NCI-H226 (cell line): ENCODE measurements around the gene FCN2.

ENCODE experiments used
- DNase-seq: peaks from one replicate; pipeline ENCODE4 v3.0.0-alpha.2; 2015

Gene FCN2

DNA sequence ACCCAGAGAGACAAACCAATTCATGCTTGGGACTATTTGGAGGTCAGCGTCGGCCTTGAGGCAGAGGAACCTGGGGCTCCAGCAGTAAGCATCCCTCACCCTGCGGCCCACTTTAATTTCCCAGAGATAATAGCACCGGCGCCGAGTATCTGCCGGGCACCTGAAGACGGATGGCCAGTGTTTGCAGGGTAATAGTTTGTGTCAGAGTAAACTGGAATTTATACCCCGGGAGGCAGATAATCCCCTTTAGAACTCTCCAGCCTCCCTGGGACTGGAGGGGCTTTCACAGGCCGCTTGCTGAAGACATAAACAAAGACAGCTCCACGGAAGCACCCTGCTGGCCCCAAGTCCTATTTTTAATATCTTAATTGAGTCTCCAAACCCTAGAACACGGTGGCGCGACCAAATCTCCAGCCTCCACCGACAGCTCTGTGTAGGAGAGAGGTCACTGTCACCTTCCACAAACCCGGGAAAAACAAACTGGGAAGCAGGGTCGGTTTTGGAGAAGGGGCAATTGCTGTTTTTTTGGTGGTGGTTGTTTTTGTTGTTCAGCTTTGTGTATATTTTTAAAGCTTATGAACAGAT is 54.5 kb downstream of the FCN2 start:
- DNase-seq, result no peak

DNA sequence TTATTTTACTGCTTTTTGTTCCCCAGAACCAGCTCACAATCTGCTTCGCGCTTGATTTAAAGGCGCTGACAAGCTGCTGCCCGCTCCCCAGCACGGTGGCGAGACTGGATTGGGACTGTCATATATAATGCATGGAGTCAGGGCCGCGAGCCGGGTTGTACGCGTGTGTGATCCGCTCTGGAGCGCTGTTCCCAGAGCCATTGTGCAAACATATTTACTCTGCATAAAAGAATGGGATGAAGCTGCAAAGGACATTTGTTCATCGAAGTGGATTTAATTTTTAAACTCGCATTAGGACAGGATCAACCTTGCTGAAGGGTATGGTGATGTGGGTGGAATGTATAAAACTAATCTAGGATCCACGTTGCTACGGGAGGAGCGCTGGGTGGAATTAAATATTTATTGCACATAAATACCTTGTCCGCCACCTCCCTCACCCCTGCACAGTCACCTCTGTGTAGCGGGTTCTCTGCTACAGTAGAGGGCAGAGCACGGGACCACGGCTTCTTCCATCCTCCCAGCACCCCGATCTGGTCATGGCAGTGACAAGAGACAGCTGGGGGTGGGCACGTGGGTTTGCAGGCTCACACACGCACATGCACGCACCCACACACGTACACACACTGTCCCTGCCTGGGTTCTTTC is 55.2 kb downstream of the FCN2 start:
- no peak for DNase-seq

DNA sequence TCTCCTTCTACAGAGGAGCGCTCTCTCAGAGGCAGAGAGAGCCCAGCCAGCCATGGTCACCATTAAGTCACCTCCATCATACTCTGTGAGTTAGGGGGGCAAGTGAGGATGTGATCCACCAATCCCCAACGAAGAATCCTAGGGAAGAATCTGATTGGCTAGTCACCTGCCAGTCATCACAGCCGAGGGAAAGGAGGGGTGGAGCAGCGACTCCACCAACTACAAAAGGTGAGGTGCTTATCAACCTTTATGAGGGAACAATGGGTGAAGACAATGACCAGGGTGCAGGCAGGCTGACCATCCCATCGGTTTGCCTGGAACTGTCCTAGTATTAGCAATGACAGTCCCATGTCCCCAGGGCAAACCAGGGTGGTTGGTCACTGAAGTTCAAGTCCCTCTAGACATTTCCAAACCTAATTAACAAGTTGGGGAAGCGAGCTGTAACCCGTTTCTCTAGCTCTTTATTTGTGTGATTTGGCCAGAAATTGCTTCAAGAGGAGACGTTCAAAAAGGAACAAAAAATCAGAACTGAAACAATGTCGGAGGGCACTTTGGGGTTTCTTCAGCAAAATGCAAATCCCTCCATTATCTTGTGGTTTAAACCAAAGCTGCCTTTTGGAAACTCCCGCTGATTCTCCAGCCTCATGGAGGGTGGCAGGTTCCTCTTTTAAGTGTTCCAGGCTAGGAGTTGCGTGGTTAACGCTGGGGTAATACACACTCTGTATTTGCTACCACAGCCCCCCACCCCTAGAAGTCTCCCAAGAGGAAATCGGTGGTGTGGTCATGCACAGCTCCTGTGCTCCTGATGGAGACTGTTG is 55.9 kb downstream of the FCN2 start:
- DNase-seq, result no peak
